Loucy (cell line): ENCODE measurements around the gene MBNL2.

Experiments
- EZH2phosphoT487 ChIP-seq: fragments of 200-600 bp; IDR thresholded peaks from 2 replicates; pipeline ENCODE4 v1.6.1; 2018; ENCODE audit warnings: antibody characterized with exemption, mild to moderate bottlenecking, moderate library complexity, borderline replicate concordance
- TF ChIP-seq, protein P1 (sequence below): fragments of 200-600 bp; sonication (generic); conservative IDR thresholded peaks from 2 replicates; pipeline ENCODE4 v1.5.1; 2014; ENCODE audit warnings: mild to moderate bottlenecking, antibody characterized with exemption, low read length

DNA sequence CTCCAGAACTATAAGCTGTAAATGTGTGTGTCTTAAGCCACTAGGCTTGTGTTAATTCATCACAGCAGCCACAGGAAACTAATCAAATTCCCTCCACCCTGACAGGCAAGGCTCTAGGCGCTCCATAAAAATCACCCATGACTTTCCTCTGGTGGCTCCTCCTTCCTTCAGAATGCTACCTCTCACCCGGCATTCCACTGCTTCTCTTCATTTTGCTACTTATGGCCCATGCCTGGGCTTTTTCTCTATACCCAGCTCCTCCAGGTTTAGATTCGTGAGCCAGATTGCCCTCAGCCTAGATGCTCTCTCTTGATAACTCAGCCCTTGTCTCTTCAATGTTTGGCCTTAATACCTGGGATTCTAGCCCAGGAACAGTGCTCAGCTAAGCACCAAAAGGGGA is 36.4 kb upstream of the MBNL2 start:
- TF ChIP-seq, protein P1, sequence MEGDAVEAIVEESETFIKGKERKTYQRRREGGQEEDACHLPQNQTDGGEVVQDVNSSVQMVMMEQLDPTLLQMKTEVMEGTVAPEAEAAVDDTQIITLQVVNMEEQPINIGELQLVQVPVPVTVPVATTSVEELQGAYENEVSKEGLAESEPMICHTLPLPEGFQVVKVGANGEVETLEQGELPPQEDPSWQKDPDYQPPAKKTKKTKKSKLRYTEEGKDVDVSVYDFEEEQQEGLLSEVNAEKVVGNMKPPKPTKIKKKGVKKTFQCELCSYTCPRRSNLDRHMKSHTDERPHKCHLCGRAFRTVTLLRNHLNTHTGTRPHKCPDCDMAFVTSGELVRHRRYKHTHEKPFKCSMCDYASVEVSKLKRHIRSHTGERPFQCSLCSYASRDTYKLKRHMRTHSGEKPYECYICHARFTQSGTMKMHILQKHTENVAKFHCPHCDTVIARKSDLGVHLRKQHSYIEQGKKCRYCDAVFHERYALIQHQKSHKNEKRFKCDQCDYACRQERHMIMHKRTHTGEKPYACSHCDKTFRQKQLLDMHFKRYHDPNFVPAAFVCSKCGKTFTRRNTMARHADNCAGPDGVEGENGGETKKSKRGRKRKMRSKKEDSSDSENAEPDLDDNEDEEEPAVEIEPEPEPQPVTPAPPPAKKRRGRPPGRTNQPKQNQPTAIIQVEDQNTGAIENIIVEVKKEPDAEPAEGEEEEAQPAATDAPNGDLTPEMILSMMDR: no peak
- no peak for TF ChIP-seq EZH2phosphoT487
